Activated CD4-positive, alpha-beta T cell treated with anti-CD3 and anti-CD28 coated beads, Interleukin-2, Interleukin-6, amounts not matched to agents 100 ng/mL and 50 ng/mL, durations not matched to agents 16 hours and 8 hours (primary cell): ENCODE data around the gene SRP68.
"Not testable (repeated sequence)": the region's sequence is repeated elsewhere in the genome, so short reads cannot be mapped to it uniquely, and the experiment has no call there.

Experiments
- DNase-seq: peaks from one replicate; pipeline ENCODE4 v3.0.0-alpha.2; 2020

SRP68 gene

GRCh38 chr17:76089680-76090516, 17.6 kb upstream of the SRP68 start:
- no peak for DNase-seq

- DNase-seq = no peak
These were observed 16.7 kb upstream of the SRP68 start for GRCh38 chr17:76088868-76089576.

- no peak for DNase-seq
These were observed 15.9 kb upstream of the SRP68 start for GRCh38 chr17:76088041-76088867.

GRCh38 chr17:76087531-76087930, 15.2 kb upstream of the SRP68 start:
- DNase-seq = no peak

DNA sequence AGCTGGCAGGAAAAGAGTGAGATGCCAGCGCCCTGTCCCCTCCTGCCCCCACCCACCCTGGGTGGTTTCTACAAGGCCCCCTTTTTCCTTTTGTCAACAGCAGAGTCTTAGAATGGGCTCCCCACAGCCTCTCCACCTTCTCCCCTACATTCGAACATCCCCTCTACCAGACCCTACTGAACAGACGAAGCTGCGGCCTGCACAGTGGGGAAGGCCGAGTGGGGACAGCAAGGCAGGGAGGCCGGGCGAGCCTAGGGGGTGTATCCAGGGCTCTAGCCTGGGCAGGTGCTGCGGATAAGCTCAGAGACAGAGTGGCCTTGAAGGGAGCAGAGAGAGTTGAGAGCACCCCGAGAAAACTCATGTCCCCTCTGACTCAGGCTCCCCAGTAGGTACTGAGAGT, 14.1 kb upstream of the SRP68 start:
- DNase-seq = no peak

DNA sequence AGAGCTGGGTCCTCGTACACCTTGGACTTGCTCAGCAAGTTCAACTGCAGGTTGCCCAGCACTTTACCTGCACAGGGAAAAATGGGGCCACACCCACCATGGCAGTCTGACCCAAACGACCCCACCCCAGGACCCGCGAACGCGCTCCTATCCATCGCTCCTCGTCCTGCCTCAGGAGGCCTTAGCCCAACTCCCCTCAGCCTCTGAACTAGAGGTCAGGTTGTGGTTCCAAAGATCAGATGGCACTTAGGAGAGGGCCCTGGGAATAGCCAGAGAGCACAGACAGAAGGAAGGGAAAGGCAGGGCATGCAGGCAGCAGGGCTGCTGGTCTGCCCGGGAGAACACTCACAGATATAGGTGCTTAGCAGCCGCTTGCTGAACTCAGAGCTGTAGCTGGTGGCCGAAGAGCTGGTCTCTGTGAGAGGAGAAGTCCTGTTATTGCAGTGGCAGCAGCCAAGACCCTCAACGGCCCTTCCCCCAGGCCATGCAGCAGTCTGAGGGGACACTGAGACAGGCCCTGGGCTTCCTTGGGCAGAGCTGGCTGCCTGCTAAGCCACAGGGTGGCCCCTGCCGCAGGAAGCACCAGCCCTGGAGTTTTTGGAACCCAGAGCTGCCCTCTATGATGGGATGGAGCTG, 13.5 kb upstream of the SRP68 start:
- no peak for DNase-seq

DNA sequence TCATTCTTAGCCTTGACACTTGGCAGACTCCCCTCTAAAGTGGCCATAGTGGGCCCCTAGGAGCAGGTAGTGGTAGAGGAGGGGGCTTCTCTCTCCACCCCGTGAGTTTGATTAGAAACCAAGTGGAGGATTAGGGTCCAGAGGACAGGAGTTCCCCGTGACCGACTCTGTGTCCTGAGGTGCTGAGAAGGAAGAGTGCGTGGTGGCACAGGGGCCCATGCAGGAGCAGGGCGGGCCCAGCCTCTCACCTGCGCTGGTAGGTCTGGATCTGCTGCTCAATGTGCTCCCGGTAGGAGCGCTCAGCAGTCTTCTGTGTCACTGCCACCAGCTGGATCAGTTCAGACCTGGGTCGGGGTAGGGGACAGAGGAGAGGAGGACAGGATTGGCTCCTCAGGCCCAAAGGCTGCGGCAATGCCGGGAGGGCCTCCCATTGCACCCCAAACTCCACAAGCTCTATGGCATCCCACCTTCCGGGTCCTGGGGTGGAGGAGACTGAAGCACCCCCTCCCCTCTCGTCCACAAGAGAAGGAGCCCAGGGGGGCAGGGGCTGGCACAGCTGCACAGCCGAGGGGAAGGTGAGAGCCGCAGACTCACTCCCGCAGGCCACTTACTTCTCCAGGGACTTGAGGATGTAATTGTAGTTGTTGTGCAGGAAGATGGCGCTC, 12.9 kb upstream of the SRP68 start:
- DNase-seq = no peak

DNA sequence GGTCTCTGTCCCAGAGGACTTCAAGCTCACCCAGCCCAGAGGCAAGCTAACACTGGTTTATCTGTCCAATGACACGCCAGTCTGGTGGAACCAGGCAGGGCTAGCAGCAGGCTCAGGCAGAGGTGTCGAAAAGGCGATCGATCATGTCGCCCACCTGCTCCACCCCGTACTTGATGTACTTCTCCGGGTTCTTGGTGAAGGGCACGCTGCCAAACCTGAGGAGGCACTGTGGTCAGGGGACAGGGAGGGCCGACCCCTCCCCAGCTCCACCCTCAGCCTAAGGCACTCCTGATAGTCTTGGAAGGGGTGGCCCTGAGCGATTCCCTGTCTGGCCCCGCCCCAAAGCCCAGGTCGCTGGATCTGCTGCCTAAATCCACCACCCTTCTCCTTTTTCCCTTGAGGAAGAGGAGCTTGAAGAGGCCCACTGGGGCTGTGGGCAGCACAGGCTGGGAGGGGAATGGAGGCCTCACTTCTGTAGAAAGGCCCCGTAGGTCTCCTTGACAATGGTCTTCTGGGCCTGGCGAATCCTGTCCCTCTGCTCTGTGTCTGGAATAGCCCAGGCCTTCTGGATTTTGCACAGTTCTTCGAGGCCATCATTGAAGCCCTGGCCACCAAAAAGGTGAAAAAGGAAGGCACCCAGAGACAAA, 11.3 kb upstream of the SRP68 start:
- DNase-seq = no peak

DNA sequence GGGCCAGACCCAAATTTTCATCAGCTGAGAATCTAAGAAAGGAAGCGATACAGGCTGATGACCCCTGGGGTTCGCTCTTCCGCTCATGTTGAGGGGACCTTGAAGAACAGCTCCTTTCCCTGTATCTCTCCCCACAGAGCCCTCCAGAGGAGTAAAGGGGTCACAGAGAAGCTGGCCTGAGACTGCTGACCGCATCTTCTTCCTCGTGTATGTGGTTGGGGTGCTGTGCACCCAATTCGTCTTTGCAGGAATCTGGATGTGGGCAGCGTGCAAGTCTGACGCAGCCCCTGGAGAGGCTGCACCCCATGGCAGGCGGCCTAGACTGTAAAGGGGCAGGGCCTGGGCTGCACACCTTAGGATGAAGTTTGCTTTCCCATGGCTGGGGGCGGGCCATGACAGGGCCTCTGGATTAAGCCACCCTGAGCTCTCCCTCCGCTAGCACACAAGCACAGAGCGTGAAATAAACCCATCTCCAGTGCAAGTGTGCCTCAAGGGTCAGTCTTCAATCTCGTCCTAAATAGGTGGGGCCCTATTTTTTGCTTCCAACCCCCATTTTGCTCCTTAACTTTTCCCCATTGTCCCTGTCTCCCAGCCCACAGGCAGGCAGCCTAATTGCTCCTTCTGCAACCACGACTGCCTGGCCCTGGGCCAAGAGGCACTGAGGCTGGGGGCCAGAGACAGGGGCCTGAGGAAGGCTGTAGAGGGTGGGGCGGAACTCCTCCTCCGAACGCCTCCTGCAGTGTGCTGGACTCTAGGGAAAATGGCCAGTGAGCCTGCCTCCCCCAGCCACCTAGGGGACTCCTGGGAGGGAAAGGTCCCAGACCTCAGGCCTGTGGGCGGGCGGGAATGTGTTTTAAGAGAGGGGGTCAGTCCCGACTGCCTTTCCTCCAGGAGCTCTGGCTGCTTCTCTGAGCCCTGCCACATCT, 10.3 kb upstream of the SRP68 start:
- DNase-seq = no peak

- no peak for DNase-seq
These were observed 9.2 kb upstream of the SRP68 start for GRCh38 chr17:76081295-76082210.

GRCh38 chr17:76080768-76081287, 8.5 kb upstream of the SRP68 start:
- DNase-seq = no peak

DNA sequence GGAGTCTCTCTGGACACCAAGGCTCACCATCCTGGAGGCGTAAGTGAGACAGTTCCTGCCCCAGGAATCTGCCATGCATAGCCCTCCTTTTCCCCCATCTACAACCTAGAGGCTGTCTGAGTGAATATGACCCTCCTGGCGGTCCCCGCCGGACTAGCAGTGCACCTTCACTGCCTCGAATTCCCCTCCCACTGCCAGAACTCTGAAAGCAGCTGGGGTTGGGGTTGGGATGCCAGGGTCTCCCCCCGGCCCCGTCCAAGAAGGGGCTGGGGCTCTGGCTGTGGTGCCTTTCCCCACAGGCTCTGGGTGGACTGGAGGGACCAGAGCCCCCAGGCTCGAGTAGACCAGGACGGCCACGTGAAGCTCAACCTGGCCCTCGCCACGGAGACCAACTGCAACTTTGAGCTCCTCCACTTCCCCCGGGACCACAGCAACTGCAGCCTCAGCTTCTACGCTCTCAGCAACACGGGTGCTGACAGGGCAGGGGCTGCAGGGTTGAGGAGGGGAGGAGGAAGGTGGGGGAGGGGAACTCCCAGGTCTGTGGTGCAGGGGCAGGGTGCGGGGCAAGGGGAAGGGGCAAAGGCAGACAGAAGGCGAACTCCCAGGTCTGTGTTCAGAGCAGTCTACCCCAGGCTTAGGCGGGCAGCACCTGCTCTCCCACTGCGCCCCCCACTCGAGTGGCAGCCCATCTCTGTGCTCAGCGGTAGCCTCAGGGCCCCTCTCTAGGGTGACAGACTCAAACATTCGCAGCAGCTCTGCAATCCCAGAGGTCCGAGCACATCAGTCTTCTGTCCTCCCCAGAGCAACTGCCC, 7.8 kb upstream of the SRP68 start:
- DNase-seq = no peak

DNA sequence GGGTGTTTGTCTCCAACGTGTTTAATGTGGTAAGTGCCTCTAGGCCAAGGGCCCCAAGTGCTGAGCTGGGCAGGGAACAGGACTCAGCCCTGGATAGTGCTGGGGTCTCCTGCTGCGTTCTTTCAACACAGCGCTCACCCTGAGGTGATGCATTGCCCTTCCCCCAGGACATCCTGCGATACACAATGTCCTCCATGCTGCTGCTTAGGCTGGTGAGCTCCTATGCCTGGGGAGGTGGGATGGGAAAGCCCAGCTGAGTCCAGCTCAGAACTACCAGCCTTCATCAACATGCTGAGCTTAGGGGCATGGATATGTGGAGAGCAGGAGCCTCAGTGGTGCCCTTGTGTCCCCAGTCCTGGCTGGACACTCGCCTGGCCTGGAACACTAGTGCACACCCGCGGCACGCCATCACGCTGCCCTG, 7.2 kb upstream of the SRP68 start:
- no peak for DNase-seq

- no peak for DNase-seq
These were observed 6.7 kb upstream of the SRP68 start, which contains the start of gene ZACN for GRCh38 chr17:76078860-76079534. Gene ZACN, plus strand, starts transcription at chr17:76079182. Its CDS starts 83 bp downstream, at chr17:76079265.

DNA sequence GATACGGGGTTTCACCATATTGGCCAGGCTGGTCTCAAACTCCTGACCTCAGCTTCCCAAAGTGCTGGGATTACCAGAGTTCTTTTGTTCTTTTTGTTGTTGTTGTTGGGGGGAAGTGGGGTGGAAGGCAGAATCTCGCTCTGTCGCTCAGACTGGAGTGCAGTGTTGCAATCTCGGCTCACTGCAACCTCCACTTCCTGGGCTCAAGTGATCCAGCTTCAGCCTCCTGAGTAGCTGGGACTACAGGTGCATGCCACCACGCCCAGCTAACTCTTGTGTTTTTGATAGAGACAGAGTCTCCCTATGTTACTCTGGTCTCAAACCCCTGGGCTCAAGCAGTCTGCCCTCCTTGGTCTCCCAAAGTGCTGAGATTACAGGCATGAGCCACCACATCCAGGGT, 6.1 kb upstream of the SRP68 start:
- DNase-seq = not testable (repeated sequence)

DNA sequence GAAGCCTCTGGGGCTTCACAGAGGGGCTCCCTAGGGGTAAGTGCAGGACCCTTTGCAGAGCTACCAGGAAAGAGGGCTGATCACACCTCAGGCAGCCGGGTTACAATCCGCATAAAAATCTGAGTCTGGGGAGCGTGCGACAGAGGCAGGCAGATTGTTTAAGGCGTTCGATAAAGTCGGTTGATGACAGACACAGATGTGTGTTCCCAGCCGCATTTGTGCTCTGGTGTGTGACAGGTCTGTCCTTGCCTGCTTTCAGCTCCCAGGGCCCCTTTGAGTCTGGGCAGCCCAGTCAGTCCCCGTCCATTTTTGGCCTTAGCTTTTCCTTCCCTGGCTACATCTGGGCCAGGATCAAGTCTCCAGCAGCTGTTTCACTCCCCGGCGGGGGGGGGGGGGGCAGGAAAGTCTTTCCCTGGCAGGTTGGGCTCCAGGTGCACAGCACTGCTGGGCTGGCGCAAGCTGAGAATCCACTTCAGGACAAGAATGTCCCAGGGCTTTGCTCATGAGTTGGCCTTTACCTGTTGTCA, 5.3 kb upstream of the SRP68 start:
- DNase-seq = no peak
